ENCODE measurements around the gene WDR64.
A peak's percentile ranks its signal among the peaks of the same experiment; 100 is the strongest.

WDR64 gene

GRCh38 chr1:241631674-241632073, 20.4 kb upstream of the WDR64 start:
- DNase-seq = no peak

GRCh38 chr1:241632987-241633386, 19.1 kb upstream of the WDR64 start:
- no peak for DNase-seq

GRCh38 chr1:241635556-241636152, 16.4 kb upstream of the WDR64 start:
- no peak for DNase-seq

- no peak for DNase-seq
Measured at GRCh38 chr1:241636291-241636690, 15.8 kb upstream of the WDR64 start.

- no peak for DNase-seq
Measured at GRCh38 chr1:241637046-241637590, 15.0 kb upstream of the WDR64 start.

- DNase-seq = peak; percentile 13 to 38
Measured at GRCh38 chr1:241637604-241638003, 14.5 kb upstream of the WDR64 start.

GRCh38 chr1:241638099-241638682, 13.9 kb upstream of the WDR64 start:
- DNase-seq = peak; percentile 5 to 8

- DNase-seq = peak; percentile 34 to 38
Measured at GRCh38 chr1:241638909-241639622, 13.0 kb upstream of the WDR64 start.

GRCh38 chr1:241639623-241640148, 12.4 kb upstream of the WDR64 start:
- DNase-seq = peak; percentile 46 to 53

- DNase-seq = peak; percentile 78 to 81
Measured at GRCh38 chr1:241640149-241640866, 11.8 kb upstream of the WDR64 start, which contains the start of the genes CHML and OPN3. TSS of gene CHML (minus strand) at chr1:241640369. CDS start at chr1:241635766, 4,603 bp downstream. TSS of gene OPN3 (minus strand) at chr1:241640369. CDS start at chr1:241640254, 115 bp downstream.

GRCh38 chr1:241640867-241641622, 11.0 kb upstream of the WDR64 start:
- no peak for DNase-seq

- DNase-seq = no peak
Measured at GRCh38 chr1:241641773-241642592, 10.1 kb upstream of the WDR64 start.

GRCh38 chr1:241642593-241642944, 9.5 kb upstream of the WDR64 start:
- no peak for DNase-seq

GRCh38 chr1:241644259-241644658, 7.8 kb upstream of the WDR64 start:
- no peak for DNase-seq

- DNase-seq = no peak
Measured at GRCh38 chr1:241645199-241645598, 6.9 kb upstream of the WDR64 start.

- DNase-seq = no peak
Measured at GRCh38 chr1:241646201-241646600, 5.9 kb upstream of the WDR64 start.

- DNase-seq = no peak
Measured at GRCh38 chr1:241647658-241648057, 4.4 kb upstream of the WDR64 start.

GRCh38 chr1:241648159-241648558, 3.9 kb upstream of the WDR64 start:
- no peak for DNase-seq

- DNase-seq = no peak
Measured at GRCh38 chr1:241654019-241654418, 1.9 kb downstream of the WDR64 start.

- DNase-seq = no peak
Measured at GRCh38 chr1:241654641-241655040, 2.6 kb downstream of the WDR64 start.

GRCh38 chr1:241658081-241658793, 6.2 kb downstream of the WDR64 start:
- no peak for DNase-seq
